ENCODE measurements around the gene ERBB3. TPM values are rescaled to one million over a fixed set of nuclear protein-coding genes. Genes with fewer than 3 reads are reported as not detected.
A peak's percentile ranks its signal among the peaks of the same experiment; 100 is the strongest.

The ERBB3 gene
- total RNA-seq, 1 donor from 2014 or later = 3.8 TPM

GRCh38 chr12:56130876-56131275 lies 50.9 kb downstream of the ERBB3 start:
- Histone ChIP-seq H2AFZ (ENCODE audit: low read depth, low read length) (no peak overlapping the region), H3K27me3 (ENCODE audit: insufficient read depth, low read length) (no peaks in the 10 kb centered on the region), H3K4me3 (ENCODE audit: insufficient read depth, low read depth, low read length) (no peak overlapping the region), H3K36me3 (ENCODE audit: insufficient read depth, low read length) (peaks cover 22% of the 10 kb centered on the region), H3K9me3 (ENCODE audit: insufficient read depth, low read depth, low read length) (no peaks in the 10 kb centered on the region), H4K20me1 (ENCODE audit: insufficient read depth, low read length) (peaks cover 19% of the 10 kb centered on the region), H3K4me1 (ENCODE audit: insufficient read depth, low read length) (peaks cover 13% of the 10 kb centered on the region), H3K27ac (ENCODE audit: low read depth, low read length) (no peak overlapping the region), H3K79me2 (ENCODE audit: insufficient read depth, low read length) (peaks cover 45% of the 10 kb centered on the region), H3K4me2 (ENCODE audit: low read length) (peak overlapping the region; percentile 90), H3K9ac (ENCODE audit: low read length) (peak overlapping the region; percentile 84)
- DNase-seq (ENCODE audit: low read depth) (no peak), FAIRE-seq (no peak)
- Mint-ChIP-seq H3K36me3 (ENCODE audit: low read depth, unreplicated experiment) (peaks cover 19% of the 10 kb centered on the region), H3K4me3 (ENCODE audit: unreplicated experiment) (peak overlapping the region; percentile 98), H3K27me3 (ENCODE audit: low read depth, unreplicated experiment) (no peaks in the 10 kb centered on the region), H3K27ac (ENCODE audit: unreplicated experiment) (no peak overlapping the region), H3K9me3 (ENCODE audit: unreplicated experiment) (no peaks in the 10 kb centered on the region), H3K4me1 (ENCODE audit: low read depth, unreplicated experiment) (peaks cover 22% of the 10 kb centered on the region)
- no peak for TF ChIP-seq CTCF (IDR thresholded peaks at IDR 0.05; ENCODE audit: insufficient read depth, low read depth, low read length)
- no peak for TF ChIP-seq EZH2 (IDR thresholded peaks at IDR 0.05; ENCODE audit: insufficient read depth, low read length)

GRCh38 chr12:56134897-56135296 lies 54.9 kb downstream of the ERBB3 start:
- Histone ChIP-seq H3K4me2 (ENCODE audit: low read length) (no peak overlapping the region), H3K9ac (ENCODE audit: low read length) (no peak overlapping the region), H3K9me3 (ENCODE audit: insufficient read depth, low read depth, low read length) (no peaks in the 10 kb centered on the region), H3K36me3 (ENCODE audit: insufficient read depth, low read length) (peaks cover 46% of the 10 kb centered on the region), H2AFZ (ENCODE audit: low read depth, low read length) (no peak overlapping the region), H4K20me1 (ENCODE audit: insufficient read depth, low read length) (peaks cover 19% of the 10 kb centered on the region), H3K27ac (ENCODE audit: low read depth, low read length) (no peak overlapping the region), H3K4me1 (ENCODE audit: insufficient read depth, low read length) (no peaks in the 10 kb centered on the region), H3K79me2 (ENCODE audit: insufficient read depth, low read length) (peaks cover 23% of the 10 kb centered on the region), H3K27me3 (ENCODE audit: insufficient read depth, low read length) (no peaks in the 10 kb centered on the region), H3K4me3 (ENCODE audit: insufficient read depth, low read depth, low read length) (no peak overlapping the region)
- H3K27ac Mint-ChIP-seq (ENCODE audit: unreplicated experiment) = no peak overlapping the region
- no peaks in the 10 kb centered on the region for H3K9me3 Mint-ChIP-seq (ENCODE audit: unreplicated experiment)
- FAIRE-seq (no peak), DNase-seq (ENCODE audit: low read depth) (no peak)
- no peak for TF ChIP-seq EZH2 (IDR thresholded peaks at IDR 0.05; ENCODE audit: insufficient read depth, low read length)
- TF ChIP-seq CTCF (IDR thresholded peaks at IDR 0.05; ENCODE audit: insufficient read depth, low read depth, low read length) = no peak
- H3K4me1 Mint-ChIP-seq (ENCODE audit: low read depth, unreplicated experiment) = peaks cover 7% of the 10 kb centered on the region
- H3K4me3 Mint-ChIP-seq (ENCODE audit: unreplicated experiment) = no peak overlapping the region
- H3K27me3 Mint-ChIP-seq (ENCODE audit: low read depth, unreplicated experiment) = no peaks in the 10 kb centered on the region
- H3K36me3 Mint-ChIP-seq (ENCODE audit: low read depth, unreplicated experiment) = peaks cover 49% of the 10 kb centered on the region

- H3K27ac ChIP-seq (ENCODE audit: low read depth, low read length) = no peak overlapping the region
- no peaks in the 10 kb centered on the region for H4K20me1 ChIP-seq (ENCODE audit: insufficient read depth, low read length)
- H3K27me3 ChIP-seq (ENCODE audit: insufficient read depth, low read length) = no peaks in the 10 kb centered on the region
- FAIRE-seq (no peak), DNase-seq (ENCODE audit: low read depth) (no peak)
- Mint-ChIP-seq H3K27ac (ENCODE audit: unreplicated experiment) (no peak overlapping the region), H3K27me3 (ENCODE audit: low read depth, unreplicated experiment) (no peaks in the 10 kb centered on the region), H3K4me3 (ENCODE audit: unreplicated experiment) (no peak overlapping the region), H3K4me1 (ENCODE audit: low read depth, unreplicated experiment) (no peaks in the 10 kb centered on the region), H3K36me3 (ENCODE audit: low read depth, unreplicated experiment) (peaks cover 59% of the 10 kb centered on the region), H3K9me3 (ENCODE audit: unreplicated experiment) (peaks cover 4% of the 10 kb centered on the region)
- no peak overlapping the region for H2AFZ ChIP-seq (ENCODE audit: low read depth, low read length)
- H3K9me3 ChIP-seq (ENCODE audit: insufficient read depth, low read depth, low read length) = no peaks in the 10 kb centered on the region
- H3K9ac ChIP-seq (ENCODE audit: low read length) = no peak overlapping the region
- H3K79me2 ChIP-seq (ENCODE audit: insufficient read depth, low read length) = no peaks in the 10 kb centered on the region
- H3K4me3 ChIP-seq (ENCODE audit: insufficient read depth, low read depth, low read length) = no peak overlapping the region
- no peak overlapping the region for H3K4me2 ChIP-seq (ENCODE audit: low read length)
- TF ChIP-seq EZH2 (IDR thresholded peaks at IDR 0.05; ENCODE audit: insufficient read depth, low read length) (no peak), CTCF (IDR thresholded peaks at IDR 0.05; ENCODE audit: insufficient read depth, low read depth, low read length) (no peak)
- peaks cover 53% of the 10 kb centered on the region for H3K36me3 ChIP-seq (ENCODE audit: insufficient read depth, low read length)
- H3K4me1 ChIP-seq (ENCODE audit: insufficient read depth, low read length) = no peaks in the 10 kb centered on the region
Measured at GRCh38 chr12:56137853-56138571, 58.0 kb downstream of the ERBB3 start.
